ENCODE measurements around the gene KLHL34. TPM values are rescaled to one million over a fixed set of nuclear protein-coding genes. Genes with fewer than 3 reads are reported as not detected.

KLHL34 gene
- total and polyA plus RNA-seq, 4 donors, result 0.11 to 0.67 (median 0.42) TPM

- no peak overlapping the region for H3K27ac ChIP-seq (ENCODE audit: low read depth, low read length)
- peaks cover 2% of the 10 kb centered on the region for H3K27me3 ChIP-seq (ENCODE audit: control insufficient read depth, insufficient read depth, low read length)
- no peaks in the 10 kb centered on the region for H3K36me3 ChIP-seq (ENCODE audit: control insufficient read depth, insufficient read depth, low read length)
- DNase-seq (ENCODE audit: low read depth in 4 of 6, low spot score in 6 of 6), result no peak
- no peaks in the 10 kb centered on the region for H3K9me3 ChIP-seq (ENCODE audit: control insufficient read depth, insufficient read depth, low read length)
- no CpG with 5 or more reads among the region's 2 CpGs for WGBS (ENCODE audit: insufficient coverage)
- H3K4me3 ChIP-seq (ENCODE audit: low read depth, low read length), result no peak overlapping the region
- H3K4me1 ChIP-seq (ENCODE audit: control insufficient read depth, insufficient read depth, low read length), result no peaks in the 10 kb centered on the region
Measured at GRCh38 chrX:21620234-21620633, 37.9 kb downstream of the KLHL34 start.

- no peak overlapping the region for H3K4me3 ChIP-seq (ENCODE audit: low read depth, low read length)
- peak in 1 of 6 donors; percentile 1 for DNase-seq (ENCODE audit: low read depth in 4 of 6, low spot score in 6 of 6)
- no peaks in the 10 kb centered on the region for H3K4me1 ChIP-seq (ENCODE audit: control insufficient read depth, insufficient read depth, low read length)
- WGBS (ENCODE audit: insufficient coverage), result no CpG with 5 or more reads among the region's 1 CpG
- H3K27me3 ChIP-seq (ENCODE audit: control insufficient read depth, insufficient read depth, low read length), result peaks cover 2% of the 10 kb centered on the region
- no peaks in the 10 kb centered on the region for H3K36me3 ChIP-seq (ENCODE audit: control insufficient read depth, insufficient read depth, low read length)
- H3K27ac ChIP-seq (ENCODE audit: low read depth, low read length), result no peak overlapping the region
- no peaks in the 10 kb centered on the region for H3K9me3 ChIP-seq (ENCODE audit: control insufficient read depth, insufficient read depth, low read length)
Measured at GRCh38 chrX:21616386-21616785, 41.7 kb downstream of the KLHL34 start.

- 62% methylated on average over 4 of the region's 5 CpGs for WGBS (ENCODE audit: insufficient coverage)
- no peak for DNase-seq (ENCODE audit: low read depth in 4 of 6, low spot score in 6 of 6)
- Histone ChIP-seq H3K9me3 (ENCODE audit: control insufficient read depth, insufficient read depth, low read length) (no peaks in the 10 kb centered on the region), H3K27ac (ENCODE audit: low read depth, low read length) (no peak overlapping the region), H3K4me3 (ENCODE audit: low read depth, low read length) (no peak overlapping the region), H3K36me3 (ENCODE audit: control insufficient read depth, insufficient read depth, low read length) (peaks cover 4% of the 10 kb centered on the region), H3K4me1 (ENCODE audit: control insufficient read depth, insufficient read depth, low read length) (no peaks in the 10 kb centered on the region), H3K27me3 (ENCODE audit: control insufficient read depth, insufficient read depth, low read length) (peaks cover 2% of the 10 kb centered on the region)
Measured at GRCh38 chrX:21612154-21612553, 46.0 kb downstream of the KLHL34 start.

GRCh38 chrX:21610168-21610567, 48.0 kb downstream of the KLHL34 start:
- H3K27me3 ChIP-seq (ENCODE audit: control insufficient read depth, insufficient read depth, low read length), result no peaks in the 10 kb centered on the region

GRCh38 chrX:21606002-21606401, 52.1 kb downstream of the KLHL34 start:
- Histone ChIP-seq H3K27me3 (ENCODE audit: control insufficient read depth, insufficient read depth, low read length) (no peaks in the 10 kb centered on the region), H3K27ac (ENCODE audit: low read depth, low read length) (no peak overlapping the region), H3K4me1 (ENCODE audit: control insufficient read depth, insufficient read depth, low read length) (no peaks in the 10 kb centered on the region), H3K36me3 (ENCODE audit: control insufficient read depth, insufficient read depth, low read length) (peaks cover 4% of the 10 kb centered on the region), H3K9me3 (ENCODE audit: control insufficient read depth, insufficient read depth, low read length) (no peaks in the 10 kb centered on the region), H3K4me3 (ENCODE audit: low read depth, low read length) (no peak overlapping the region)
- peak in 2 of 6 donors; percentile 3 to 46 for DNase-seq (ENCODE audit: low read depth in 4 of 6, low spot score in 6 of 6)

More at GRCh38 chrX:21610168-21610567, 48.0 kb downstream of the KLHL34 start:
- Histone ChIP-seq H3K36me3 (ENCODE audit: control insufficient read depth, insufficient read depth, low read length) (peaks cover 4% of the 10 kb centered on the region), H3K4me3 (ENCODE audit: low read depth, low read length) (no peak overlapping the region), H3K9me3 (ENCODE audit: control insufficient read depth, insufficient read depth, low read length) (no peaks in the 10 kb centered on the region), H3K4me1 (ENCODE audit: control insufficient read depth, insufficient read depth, low read length) (no peaks in the 10 kb centered on the region), H3K27ac (ENCODE audit: low read depth, low read length) (no peak overlapping the region)
- no peak for DNase-seq (ENCODE audit: low read depth in 4 of 6, low spot score in 6 of 6)
- WGBS (ENCODE audit: insufficient coverage), result no CpG with 5 or more reads among the region's 1 CpG

Other genes with a start within 250 kb of the KLHL34 start
- under 1 TPM; 0.28 to 0.89 TPM for gene SMPX, start 99.8 kb upstream of the KLHL34 start, total RNA-seq
- under 1 TPM in 1 of 2 donors, not detected in 1; 0.50 TPM for gene SMPX, start 99.8 kb upstream of the KLHL34 start, polyA plus RNA-seq (ENCODE audit: insufficient read length in 2 of 2)
- gene MBTPS2, start 181.3 kb upstream of the KLHL34 start, total RNA-seq, result 10 to 100 TPM; 12.1 to 32.1 TPM
- 10 to 100 TPM; 27.5 to 34.7 TPM for gene MBTPS2, start 181.3 kb upstream of the KLHL34 start, polyA plus RNA-seq (ENCODE audit: insufficient read length in 2 of 2)
- gene YY2, start 197.7 kb upstream of the KLHL34 start, total RNA-seq, result 1 to 10 TPM; 1.4 to 1.5 TPM
- 1 to 10 TPM; 1.7 to 2.1 TPM for gene YY2, start 197.7 kb upstream of the KLHL34 start, polyA plus RNA-seq (ENCODE audit: insufficient read length in 2 of 2)

All from spinal cord (tissue), 10 donors.